ENCODE measurements around the gene AOX1. TPM values are rescaled to one million over a fixed set of nuclear protein-coding genes. Genes with fewer than 3 reads are reported as not detected.

The AOX1 gene
- total and polyA plus RNA-seq, 9 of the 15 experiments (the other 6 are each of a cell fraction or from before 2014, with no cell fraction given): 0.10 to 0.55 (median 0.20) TPM; not detected in 6

DNA sequence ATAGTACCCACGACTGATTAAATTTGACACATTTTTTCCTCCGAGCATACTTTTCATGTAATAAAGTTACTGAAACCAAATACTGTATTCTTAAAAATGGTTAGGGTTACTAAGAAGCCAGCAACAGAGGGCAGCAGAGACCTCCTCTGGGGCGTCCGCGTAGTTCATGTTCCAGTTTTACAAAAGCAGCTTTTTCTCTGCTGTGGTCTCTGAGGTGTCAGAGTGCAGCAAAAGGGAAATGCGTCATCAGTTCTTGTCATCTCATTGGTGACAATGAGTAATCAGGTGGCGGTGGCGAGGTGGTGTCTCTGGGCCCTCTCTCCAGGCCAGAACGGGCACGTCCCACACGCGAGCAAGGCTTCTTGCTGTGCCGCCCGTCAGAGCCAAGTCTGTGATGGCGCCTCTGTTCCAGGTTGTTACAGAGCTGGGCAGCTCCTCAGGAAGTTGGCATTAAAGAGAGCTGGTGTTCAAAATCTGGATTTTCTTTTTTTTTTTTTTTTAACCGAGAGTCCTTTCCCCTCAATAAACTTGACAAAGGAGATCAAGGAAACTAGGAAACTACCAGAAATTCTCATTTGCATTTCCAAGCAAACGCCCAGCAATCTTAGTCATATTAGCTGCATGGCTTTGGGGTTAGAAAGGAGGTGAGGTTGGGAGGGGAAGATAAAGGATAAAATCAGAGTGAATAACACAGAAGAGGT, 127.3 kb downstream of the AOX1 start (continued):
- TF ChIP-seq NR2C1 (IDR thresholded peaks at IDR 0.05) (peak; percentile 67), NR2C1 (tag; IDR thresholded peaks at IDR 0.05) (peak; percentile 81), CREB3 (tag; conservative IDR thresholded peaks at IDR 0.05; ENCODE audit: low read depth) (no peak), THRB (CRISPR knock-in tag; conservative IDR thresholded peaks at IDR 0.05) (no peak), TGIF2 (CRISPR knock-in tag; IDR thresholded peaks at IDR 0.05) (no peak), ZSCAN29 (IDR thresholded peaks at IDR 0.05) (no peak), GATAD2B (IDR thresholded peaks at IDR 0.05; ENCODE audit: borderline replicate concordance) (no peak), ATF7 (IDR thresholded peaks at IDR 0.05) (no peak), SMARCA5 (IDR thresholded peaks at IDR 0.05) (no peak), TBL1XR1 (IDR thresholded peaks at IDR 0.05; ENCODE audit: low read length in 2 of 2) (no peak), MEF2A (IDR thresholded peaks at IDR 0.05; ENCODE audit: control insufficient read depth, low read depth, low read length) (no peak), EWSR1 (IDR thresholded peaks at IDR 0.05; ENCODE audit: borderline replicate concordance, low read depth, partially characterized antibody) (no peak), ZFP30 (CRISPR knock-in tag; IDR thresholded peaks at IDR 0.05; ENCODE audit: borderline replicate concordance) (no peak), C11orf30 (IDR thresholded peaks at IDR 0.05; ENCODE audit: low read depth) (peak; percentile 63; the same call in 1 of the 2 replicates), POLR2G (IDR thresholded peaks at IDR 0.05; ENCODE audit: low read depth, low read length) (peak; percentile 70), FOXJ3 (CRISPR knock-in tag; IDR thresholded peaks at IDR 0.05) (no peak), LCOR (CRISPR knock-in tag; IDR thresholded peaks at IDR 0.05) (no peak), ZKSCAN8 (CRISPR knock-in tag; IDR thresholded peaks at IDR 0.05) (no peak), ZNF24 (IDR thresholded peaks at IDR 0.05) (no peak), SRSF1 (IDR thresholded peaks at IDR 0.05; ENCODE audit: low read depth, low read length) (no peak)
- TF ChIP-seq, protein P1, sequence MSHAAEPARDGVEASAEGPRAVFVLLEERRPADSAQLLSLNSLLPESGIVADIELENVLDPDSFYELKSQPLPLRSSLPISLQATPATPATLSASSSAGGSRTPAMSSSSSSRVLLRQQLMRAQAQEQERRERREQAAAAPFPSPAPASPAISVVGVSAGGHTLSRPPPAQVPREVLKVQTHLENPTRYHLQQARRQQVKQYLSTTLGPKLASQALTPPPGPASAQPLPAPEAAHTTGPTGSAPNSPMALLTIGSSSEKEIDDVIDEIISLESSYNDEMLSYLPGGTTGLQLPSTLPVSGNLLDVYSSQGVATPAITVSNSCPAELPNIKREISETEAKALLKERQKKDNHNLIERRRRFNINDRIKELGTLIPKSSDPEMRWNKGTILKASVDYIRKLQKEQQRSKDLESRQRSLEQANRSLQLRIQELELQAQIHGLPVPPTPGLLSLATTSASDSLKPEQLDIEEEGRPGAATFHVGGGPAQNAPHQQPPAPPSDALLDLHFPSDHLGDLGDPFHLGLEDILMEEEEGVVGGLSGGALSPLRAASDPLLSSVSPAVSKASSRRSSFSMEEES (CRISPR knock-in tag; IDR thresholded peaks at IDR 0.05): no peak
- TF ChIP-seq, protein P2, sequence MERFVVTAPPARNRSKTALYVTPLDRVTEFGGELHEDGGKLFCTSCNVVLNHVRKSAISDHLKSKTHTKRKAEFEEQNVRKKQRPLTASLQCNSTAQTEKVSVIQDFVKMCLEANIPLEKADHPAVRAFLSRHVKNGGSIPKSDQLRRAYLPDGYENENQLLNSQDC (CRISPR knock-in tag; IDR thresholded peaks at IDR 0.05): no peak
- TF ChIP-seq, protein P3, sequence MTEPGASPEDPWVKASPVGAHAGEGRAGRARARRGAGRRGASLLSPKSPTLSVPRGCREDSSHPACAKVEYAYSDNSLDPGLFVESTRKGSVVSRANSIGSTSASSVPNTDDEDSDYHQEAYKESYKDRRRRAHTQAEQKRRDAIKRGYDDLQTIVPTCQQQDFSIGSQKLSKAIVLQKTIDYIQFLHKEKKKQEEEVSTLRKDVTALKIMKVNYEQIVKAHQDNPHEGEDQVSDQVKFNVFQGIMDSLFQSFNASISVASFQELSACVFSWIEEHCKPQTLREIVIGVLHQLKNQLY (CRISPR knock-in tag; conservative IDR thresholded peaks at IDR 0.05): no peak

All from K562 (cell line).